Astrocyte of the cerebellum (primary cell): ENCODE measurements around the gene VASH2.
A peak's percentile ranks its signal among the peaks of the same experiment; 100 is the strongest.

Experiments
- DNase-seq: peaks from one replicate; pipeline ENCODE4 v3.0.0-alpha.2; 2011; ENCODE audit warnings: low read depth
- H3K4me3 ChIP-seq: 2 replicates; pipeline ENCODE4 v1.5.1; 2011; ENCODE audit warnings: mild to moderate bottlenecking, low read depth, low read length, moderate library complexity
- CTCF ChIP-seq: IDR thresholded peaks from 2 replicates; pipeline ENCODE4 v1.5.1; 2012; ENCODE audit warnings: low read length, low read depth, moderate library complexity, mild to moderate bottlenecking; ENCODE audit errors: missing control alignments
- in situ Hi-C: cut with HindIII; loops from 2 replicates; pipeline ENCODE4 v1.10.0; 2017; ENCODE audit warnings: low sequenced_read_pairs

The VASH2 gene

DNA sequence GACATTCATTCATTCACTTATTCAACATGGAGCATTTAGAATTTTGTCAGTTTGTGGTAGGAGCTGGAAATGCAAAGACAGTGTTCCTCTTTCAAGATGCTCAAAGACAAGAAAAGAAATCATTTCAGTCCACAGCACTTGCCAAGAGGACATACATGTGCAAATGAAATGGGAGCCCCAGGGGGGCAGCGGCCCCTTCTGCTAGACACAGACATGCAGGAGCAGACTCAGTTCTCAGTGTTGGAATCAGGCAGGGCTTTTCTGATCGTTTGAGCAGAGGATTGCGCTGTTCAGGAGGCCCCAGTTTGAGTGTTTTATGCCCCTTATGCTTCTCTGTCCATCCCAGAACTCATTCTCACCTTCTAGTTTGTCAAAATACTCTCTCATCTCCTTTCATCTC, 35.6 kb upstream of the VASH2 start:
- no peak for DNase-seq
- H3K4me3 ChIP-seq, result no peak overlapping the region
- TF ChIP-seq CTCF, result no peak
- in situ Hi-C loops, result no loop called here

- peak; percentile 60 for DNase-seq
- in situ Hi-C loops, result no loop called here
Measured at GRCh38 chr1:212915245-212916091, 34.9 kb upstream of the VASH2 start.

DNA sequence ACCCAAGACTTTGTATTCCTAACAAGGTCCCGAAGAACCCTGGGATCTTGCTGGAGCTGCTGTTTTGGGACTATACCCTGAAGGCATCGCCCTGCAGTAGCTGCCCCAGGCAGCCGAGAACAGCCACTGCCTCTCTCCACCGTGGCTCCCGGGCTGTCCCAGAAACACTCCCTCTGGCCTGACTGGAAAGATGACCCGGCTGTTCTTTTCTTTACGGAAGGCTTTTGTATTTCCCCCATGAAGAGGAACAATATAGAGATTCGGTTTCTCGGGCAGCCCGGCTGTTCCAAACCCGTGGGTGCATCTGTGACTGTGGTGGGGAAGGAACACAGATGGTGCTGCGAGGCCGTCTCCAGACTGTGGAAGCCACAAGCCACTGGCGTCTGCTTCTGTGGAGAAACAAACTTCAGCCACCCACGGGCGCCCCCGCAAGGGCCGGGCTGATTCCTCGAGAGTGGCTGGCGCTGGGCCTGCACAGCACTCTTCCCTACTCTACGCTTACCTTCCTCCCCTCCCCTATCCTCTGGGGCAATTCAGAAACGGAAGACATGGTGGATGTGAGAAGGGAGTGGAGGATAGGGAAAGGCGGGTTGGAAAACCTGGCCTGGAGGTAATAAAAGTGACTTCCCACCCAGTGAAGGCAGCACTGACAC, 33.7 kb upstream of the VASH2 start:
- in situ Hi-C loops, result no loop called here
- no peak overlapping the region for H3K4me3 ChIP-seq
- no peak for TF ChIP-seq CTCF
- DNase-seq, result no peak

More at GRCh38 chr1:212915245-212916091, 34.9 kb upstream of the VASH2 start:
- peak; percentile 66 for TF ChIP-seq CTCF
- H3K4me3 ChIP-seq, result no peak overlapping the region

DNA sequence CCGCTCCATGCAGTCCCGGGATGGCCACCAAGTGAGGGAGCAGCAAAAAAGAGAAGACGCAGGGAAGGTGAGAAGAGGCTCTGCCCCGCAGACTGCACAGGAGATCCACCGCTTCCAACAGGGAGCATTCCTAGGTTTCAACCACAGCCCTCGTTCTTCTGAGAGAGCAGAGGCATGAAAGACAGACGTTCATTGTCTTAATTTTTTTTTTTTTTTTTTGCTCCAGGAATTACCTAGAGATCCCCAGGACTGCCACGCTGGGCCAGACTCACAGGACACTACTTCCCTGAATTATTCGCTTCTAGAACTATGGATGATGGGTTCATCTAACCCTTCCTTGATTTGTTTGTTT, 33.2 kb upstream of the VASH2 start:
- in situ Hi-C loops, result no loop called here
- DNase-seq, result no peak
- no peak overlapping the region for H3K4me3 ChIP-seq
- TF ChIP-seq CTCF, result no peak

GRCh38 chr1:212917858-212918257, 32.5 kb upstream of the VASH2 start:
- H3K4me3 ChIP-seq, result no peak overlapping the region
- DNase-seq, result no peak
- in situ Hi-C loops, result no loop called here
- no peak for TF ChIP-seq CTCF

DNA sequence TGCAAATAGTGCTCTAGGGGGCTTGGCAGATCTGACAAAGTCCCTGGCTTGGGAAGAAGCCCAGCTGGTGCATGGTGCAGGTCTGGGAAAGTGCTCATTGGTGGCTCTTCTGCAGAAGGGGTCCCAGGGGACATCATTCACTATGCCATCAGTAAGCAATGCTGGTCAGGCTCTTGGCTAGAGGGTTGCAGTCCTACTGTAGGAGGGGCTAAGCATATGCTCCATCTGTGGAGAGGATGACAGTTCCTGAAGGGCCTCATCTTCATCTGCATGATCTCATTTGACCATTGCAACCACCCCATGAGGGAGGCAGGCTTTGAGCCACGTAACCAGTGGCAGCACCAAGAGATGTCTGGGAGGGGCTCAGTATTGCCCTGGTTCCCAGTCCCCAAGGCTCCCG, 31.5 kb upstream of the VASH2 start:
- in situ Hi-C loops, result no loop called here
- TF ChIP-seq CTCF, result no peak
- no peak overlapping the region for H3K4me3 ChIP-seq
- no peak for DNase-seq
